Sciatic nerve (tissue), 2 donors: ENCODE data around the gene C19orf12. TPM values are rescaled to one million over a fixed set of nuclear protein-coding genes. Genes with fewer than 3 reads are reported as not detected.
A peak's percentile ranks its signal among the peaks of the same experiment; 100 is the strongest.

Source experiments
- ATAC-seq: fragments of 200-7000 bp; cut with Tn5 transposase; one replicate; pipeline ENCODE4 v1.9.1; 2020; ENCODE audit warnings: mild to moderate bottlenecking, moderate library complexity
- DNase-seq: peaks from one replicate; pipeline ENCODE4 v3.0.0-alpha.2; 2020; ENCODE audit warnings: low spot score
- intact Hi-C: fragments of 100-400 bp; cut with DNase I; formaldehyde crosslinking; loops from one replicate; pipeline ENCODE4 v1.14.2; 2022
- total RNA-seq: library from RNA; stranded (reverse); fragmentation: NEBNext Ultra II Directional; extraction: Animal tissue kit (Norgen Biotek cat#: 25700); gene quantifications from one replicate; pipeline ENCODE4 v1.2.1, GENCODE V29; 2021
- donor health status: DM: no; HTN: no; CAD: no.
- donor health status: DM: no; HTN: no; CAD: no.

The C19orf12 gene
- total RNA-seq, 1 donor from 2014 or later, result 30.9 TPM

GRCh38 chr19:29667901-29668341, 47.1 kb downstream of the C19orf12 start:
- intact Hi-C loops, result no loop called here
- no peak for ATAC-seq
- DNase-seq, result peak; percentile 54

- intact Hi-C loops, result no loop called here
- DNase-seq (no peak), ATAC-seq (no peak)
These were observed 47.7 kb downstream of the C19orf12 start for GRCh38 chr19:29667387-29667783.

GRCh38 chr19:29666578-29667386, 48.3 kb downstream of the C19orf12 start:
- DNase-seq (peak; percentile 86), ATAC-seq (peak; percentile 76)
- intact Hi-C loops, result no loop called here

GRCh38 chr19:29665826-29666577, 49.1 kb downstream of the C19orf12 start:
- intact Hi-C loops, result no loop called here
- peak; percentile 72 for DNase-seq
- ATAC-seq, result peak; percentile 73

DNA sequence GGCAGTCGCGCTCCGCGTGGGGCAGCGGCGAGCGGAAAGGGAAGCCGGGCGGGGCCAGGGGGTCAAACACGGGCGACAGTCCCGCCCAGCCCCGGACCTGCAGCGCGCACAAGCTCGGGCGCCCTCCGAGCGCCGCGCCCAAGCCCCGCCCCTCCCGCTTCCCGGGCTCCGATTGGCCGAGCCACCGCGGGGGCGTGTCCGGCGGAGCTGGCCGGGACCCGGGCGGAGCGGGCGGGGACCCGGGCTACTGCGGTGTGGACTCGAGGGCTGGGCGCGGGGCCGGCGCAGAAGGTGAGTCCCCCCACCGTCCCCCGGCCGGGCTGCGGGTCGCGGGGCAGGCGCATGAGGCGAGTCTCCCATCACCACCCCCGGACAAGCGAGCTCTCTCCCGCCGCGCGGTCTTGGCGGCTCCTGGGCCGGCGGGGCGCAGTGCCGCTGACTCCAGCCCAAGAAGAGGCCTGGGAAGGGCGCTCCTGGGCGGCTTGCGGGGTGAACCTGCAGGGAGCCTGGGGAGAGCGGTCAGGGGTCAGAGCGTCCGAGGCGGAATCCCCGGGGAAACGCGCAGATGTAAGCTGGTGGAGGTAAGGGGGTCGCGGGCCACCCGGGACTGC, 49.7 kb downstream of the C19orf12 start, which contains the start of gene PLEKHF1:
TSS of gene PLEKHF1 (plus strand) at position 247 of the 611 bp plus-strand sequence. CDS start 8,379 bp downstream, outside the sequence.
- intact Hi-C loops, result no loop called here
- ATAC-seq (peak; percentile 82), DNase-seq (peak; percentile 95)

DNA sequence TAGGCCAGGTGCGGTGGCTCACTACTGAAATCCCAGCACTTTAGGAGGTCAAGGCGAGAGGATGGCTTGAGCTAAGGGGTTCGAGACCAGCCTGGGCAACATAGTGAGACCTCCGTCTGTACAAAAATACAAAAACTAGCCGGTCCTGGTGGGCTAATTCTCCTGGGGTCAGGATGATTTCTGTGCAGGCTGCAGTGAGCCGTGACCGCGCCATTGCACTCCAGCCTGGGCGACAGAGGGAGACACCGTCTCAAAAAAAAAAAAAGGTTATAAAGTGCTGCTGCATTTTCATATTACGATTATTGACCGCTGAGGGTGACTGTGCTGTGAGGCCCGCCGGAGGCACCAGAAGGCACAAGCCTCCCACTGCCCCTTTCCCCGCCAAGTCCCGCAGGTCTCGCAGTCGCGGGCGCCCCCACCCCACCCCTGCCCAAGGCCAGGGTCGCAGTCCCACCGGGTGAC, 50.3 kb downstream of the C19orf12 start:
- no peak for ATAC-seq
- intact Hi-C loops, result no loop called here
- DNase-seq, result no peak

DNA sequence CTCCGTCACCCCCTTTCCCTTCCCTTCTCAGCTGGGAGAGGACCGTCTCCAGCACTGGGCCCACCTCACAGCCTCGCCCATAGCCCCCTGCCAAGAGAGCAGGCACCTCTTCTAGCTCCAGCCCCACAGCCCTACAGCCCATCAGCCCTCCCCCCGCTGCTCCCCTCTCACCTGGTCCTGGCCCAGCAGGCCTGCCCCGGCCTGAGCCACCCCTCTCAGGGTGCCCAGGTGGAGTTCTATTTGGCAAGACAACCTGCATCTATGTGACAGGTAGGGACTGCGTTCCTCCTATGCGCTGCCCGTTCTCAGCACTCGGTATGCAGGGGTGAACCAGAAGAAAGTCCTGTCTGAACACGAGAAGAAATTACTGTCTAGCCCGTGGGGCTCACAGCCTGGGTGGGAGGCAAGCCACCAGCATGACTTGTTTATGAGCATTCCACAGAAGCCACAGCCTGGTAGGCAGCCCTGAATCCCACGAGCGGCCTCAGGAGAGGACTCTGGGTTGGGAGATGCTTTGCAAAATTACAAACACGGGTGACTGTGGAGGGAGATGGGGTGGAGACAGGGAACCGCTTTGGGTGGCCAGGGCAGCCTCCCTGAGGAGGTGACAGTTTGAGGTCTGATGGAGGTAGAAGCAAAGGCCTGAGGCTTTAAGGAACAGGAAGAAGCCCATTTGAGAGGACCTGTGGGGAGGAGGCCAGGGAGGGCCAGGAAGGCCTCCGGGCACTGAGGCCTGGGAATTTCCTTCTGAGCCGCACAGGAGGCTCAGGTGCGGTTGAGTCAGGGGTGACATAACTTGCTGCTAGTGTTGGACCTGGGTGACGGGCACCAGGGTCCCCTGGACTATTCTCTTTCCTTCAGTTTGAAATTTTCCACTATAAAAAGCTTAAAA, 51.0 kb downstream of the C19orf12 start:
- DNase-seq (no peak), ATAC-seq (no peak)
- intact Hi-C loops, result no loop called here

- ATAC-seq (peak; percentile 58), DNase-seq (peak; percentile 78)
- intact Hi-C loops, result no loop called here
These were observed 52.3 kb downstream of the C19orf12 start for GRCh38 chr19:29662604-29663404.

DNA sequence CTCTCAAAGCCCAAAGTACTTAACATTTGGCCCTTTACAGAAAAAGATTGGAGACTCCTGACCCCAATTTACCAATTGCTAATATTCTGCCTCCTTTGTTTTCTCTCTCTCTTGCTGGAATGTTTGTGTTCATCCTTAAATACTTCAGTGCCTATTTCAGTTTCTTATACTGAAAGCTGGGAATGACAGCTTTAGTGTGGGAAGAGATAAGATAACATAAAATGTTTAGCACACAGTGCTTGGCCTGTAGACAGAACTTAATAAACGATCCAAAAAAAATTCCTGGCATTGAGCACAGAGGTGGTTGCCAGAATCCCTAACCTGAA, 52.8 kb downstream of the C19orf12 start:
- no peak for ATAC-seq
- intact Hi-C loops, result no loop called here

DNA sequence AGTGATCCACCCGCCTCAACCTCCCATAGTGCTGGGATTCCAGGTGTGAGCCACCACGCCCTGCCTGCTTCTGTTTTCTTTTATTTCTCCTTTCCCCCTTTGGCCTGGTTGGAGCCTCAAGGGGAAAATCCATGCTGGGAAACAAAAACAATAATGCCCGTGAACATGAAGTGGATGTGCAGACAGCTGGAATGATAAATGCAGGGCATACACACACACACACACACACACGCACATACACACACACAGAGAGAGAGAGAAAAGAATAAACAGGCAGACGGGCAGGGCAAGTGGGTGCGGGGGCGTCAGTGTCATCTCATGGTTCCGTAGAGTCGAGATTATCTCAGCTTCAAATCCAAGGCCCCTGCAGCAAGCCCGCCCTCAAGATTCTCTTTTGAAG, 54.2 kb downstream of the C19orf12 start:
- no peak for DNase-seq
- intact Hi-C loops, result no loop called here
- no peak for ATAC-seq

More for the DNA sequence above, 52.8 kb downstream of the C19orf12 start:
- no peak for DNase-seq

DNA sequence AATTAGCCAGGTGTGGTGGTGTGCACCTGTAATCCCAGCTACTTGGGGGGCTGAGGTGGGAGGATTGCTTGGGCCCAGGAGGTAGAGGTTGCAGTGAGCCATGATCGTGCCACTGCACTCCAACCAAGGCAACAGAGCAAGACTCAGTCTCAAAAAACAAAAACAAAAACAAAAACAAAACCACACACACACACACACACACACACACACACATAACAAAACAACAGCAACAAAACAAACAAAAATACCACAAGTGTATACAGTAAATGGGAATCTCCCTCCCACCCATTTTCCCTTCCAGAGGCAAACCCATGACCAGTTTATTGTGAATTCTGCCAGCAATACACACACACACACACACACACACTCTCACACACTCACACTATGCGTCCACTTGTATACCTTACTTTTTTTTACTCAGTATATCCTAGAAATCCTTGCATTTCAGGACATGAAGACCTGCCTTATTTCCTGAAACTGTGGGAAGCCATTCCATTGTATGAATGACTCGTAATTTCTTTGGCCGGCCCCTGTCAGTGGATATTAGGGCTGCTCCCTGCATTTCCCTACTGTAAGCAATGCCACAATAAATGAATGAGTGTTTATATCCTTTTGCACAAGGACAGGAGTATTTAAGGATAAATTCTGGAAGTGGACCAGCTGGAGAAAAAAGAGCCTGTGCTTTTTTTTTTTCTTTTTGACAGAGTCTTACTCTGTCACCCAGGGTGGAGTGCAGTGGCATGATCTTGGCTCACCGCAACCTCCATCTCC, 56.7 kb downstream of the C19orf12 start:
- no peak for ATAC-seq
- intact Hi-C loops, result no loop called here
- no peak for DNase-seq

DNA sequence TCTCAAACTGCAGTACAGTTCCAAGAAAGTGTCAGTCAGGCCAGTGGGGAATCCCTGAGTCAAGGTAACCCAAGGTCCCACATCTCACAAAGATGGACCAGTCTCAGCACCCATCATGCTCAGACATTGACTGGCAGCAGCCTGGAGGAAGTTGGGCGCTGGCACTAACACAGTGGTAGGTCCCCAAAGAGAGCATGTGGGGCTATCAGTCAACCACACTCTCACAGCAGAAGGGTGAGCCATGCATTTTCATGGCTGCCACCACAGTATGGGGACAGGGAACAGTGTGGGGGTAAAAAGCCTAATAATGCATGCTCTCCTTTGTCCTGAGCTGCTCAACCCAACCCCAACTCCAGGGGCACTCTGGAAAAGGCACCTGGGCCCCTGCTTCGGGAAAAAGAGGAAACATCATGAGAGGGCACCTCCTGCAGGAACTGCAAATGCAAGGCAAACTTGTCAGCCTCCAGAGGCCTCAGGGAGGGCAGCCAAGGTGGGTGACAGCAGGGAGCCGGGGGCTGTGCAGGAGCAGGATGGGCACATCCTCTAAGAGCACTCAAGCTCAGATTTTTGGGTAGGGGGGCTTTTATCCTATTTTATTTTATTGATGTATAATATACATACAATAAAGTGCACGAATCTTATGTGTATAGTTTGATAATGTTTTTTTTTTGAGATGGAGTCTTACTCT, 59.3 kb downstream of the C19orf12 start:
- DNase-seq (no peak), ATAC-seq (no peak)
- intact Hi-C loops, result no loop called here

- DNase-seq, result no peak
- no peak for ATAC-seq
- intact Hi-C loops, result no loop called here
These were observed 61.7 kb downstream of the C19orf12 start for GRCh38 chr19:29653398-29653797.

DNA sequence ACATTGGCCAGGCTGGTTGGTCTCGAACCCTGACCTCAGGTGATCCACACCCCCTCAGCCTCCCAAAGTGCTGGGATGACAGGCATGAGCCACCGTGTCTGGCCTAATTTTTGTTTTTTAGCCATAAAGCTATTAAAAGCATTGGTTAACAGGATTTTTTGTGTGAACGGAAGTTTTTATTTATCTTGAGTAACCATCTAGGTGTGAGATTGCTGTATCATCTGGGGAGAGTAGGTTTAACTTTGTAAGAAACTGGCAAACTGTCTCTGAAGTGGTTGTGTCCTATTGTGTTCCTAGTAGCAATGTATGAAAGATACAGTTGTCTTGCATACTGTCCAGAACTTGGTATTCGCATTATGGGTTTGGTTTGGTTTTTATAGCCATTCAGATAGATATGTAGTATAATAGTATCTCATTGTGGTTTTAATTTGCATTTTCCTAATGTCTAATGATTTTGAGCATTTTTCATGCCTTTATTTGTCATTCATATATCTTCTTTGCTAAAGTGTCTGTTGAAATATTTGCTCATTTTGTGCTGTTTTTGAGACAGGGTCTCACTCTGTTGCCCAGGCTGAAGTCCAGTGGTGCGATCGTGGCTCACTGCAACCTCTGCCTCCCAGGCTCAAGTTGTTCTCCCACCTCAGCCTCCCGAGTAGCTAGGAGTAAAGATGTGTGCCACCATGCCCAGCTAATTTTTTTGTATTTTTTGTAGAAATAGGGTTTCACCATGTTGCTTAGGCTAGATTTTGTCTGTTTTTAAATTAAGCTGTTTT, 63.3 kb downstream of the C19orf12 start:
- ATAC-seq (no peak), DNase-seq (no peak)
- intact Hi-C loops, result no loop called here

DNA sequence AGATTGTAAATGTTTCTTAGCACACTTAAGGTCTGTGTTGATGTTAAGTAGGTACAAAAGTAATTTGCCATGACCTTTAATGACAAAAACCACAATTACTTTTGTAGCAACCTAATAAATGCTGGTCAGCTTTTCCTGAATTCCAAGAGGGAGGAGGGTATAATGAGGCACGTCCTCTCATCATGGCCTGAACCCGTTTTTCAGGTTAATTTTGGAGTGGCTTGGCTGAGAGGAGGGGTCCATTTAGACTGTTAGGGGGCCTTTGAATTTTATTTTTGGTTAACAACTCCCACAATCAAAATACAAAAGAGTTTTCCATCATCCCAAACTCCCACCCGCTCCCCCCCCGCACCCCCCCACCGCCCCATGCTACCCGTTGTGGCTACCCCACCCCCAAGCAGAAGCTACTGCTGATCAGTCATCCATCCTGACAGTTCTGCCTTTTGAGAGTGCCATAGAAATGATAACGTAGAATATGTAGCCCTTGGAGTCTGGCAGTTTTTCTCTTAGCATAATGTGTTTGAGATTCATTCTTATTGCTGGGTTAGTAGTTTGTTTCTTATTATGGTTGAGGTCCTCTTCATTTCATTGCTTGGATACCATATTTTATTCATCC, 64.2 kb downstream of the C19orf12 start:
- intact Hi-C loops, result no loop called here
- ATAC-seq (no peak), DNase-seq (no peak)
